HG02943 (cell line): ENCODE data around the gene ATIC.

Source experiments
- ATAC-seq: cut with Tn5 transposase; IDR thresholded peaks from one replicate; pipeline ENCODE4 v1.9.1; 2021; ENCODE audit warnings: mild to moderate bottlenecking, low read depth, moderate library complexity; ENCODE audit not compliant: unreplicated experiment

The ATIC gene

GRCh38 chr2:215372968-215373649 lies 61.2 kb downstream of the ATIC start:
- no peak for ATAC-seq

DNA sequence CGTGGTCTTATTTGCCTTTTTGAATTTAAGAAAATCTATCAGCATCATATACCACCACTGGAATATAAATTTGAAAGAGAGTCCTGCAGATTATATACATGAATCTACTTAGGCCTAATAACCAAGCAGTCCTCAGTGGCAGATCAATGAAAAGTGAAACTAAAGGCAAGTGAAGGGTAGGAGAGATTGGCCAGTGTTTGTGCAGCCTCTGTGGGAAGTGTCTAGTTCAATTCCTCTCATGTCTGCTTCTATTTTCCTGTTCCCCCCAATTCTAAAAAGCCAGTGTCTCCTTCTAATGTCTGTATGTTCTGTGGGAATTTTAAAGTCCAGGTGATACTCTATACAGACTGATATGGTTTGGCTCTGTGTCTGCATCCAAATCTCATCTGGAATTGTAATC lies 62.1 kb downstream of the ATIC start:
- ATAC-seq = no peak

- ATAC-seq = no peak
Observed at GRCh38 chr2:215374642-215375466, 63.0 kb downstream of the ATIC start.

GRCh38 chr2:215375467-215375830 lies 63.6 kb downstream of the ATIC start:
- ATAC-seq = no peak

DNA sequence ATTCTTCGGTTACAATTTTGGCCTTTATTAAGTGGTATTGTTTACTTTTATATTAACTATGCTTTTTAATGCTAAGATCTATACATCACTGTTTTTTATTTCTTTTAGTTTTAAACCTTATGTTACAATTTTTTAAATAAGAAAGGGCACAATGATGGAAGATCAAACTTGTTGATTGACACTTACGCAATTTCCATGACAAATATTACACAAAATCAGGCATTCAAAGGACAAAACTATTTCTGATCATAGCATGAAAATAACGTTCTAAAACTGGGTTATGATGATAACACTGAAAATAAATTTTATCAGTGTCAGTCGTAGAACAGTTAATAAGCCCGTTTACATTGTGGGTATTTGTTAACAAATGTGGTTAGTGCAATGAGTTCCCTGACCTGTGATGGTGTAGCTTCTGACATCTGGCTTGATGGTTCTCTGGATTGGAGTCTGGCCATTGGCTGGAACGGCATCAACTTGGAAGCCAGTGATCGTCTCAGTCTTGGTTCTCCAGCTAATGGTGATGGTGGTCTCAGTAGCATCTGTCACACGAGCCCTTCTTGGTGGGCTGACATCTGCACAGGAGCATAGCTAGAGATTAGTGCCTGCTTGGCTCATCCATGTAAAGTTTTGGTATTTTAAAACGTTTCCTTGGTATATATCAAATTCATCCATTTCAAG lies 64.4 kb downstream of the ATIC start:
- ATAC-seq = no peak

GRCh38 chr2:215377283-215377682 lies 65.4 kb downstream of the ATIC start:
- ATAC-seq = no peak

- no peak for ATAC-seq
Observed at GRCh38 chr2:215378045-215378444, 66.2 kb downstream of the ATIC start.

DNA sequence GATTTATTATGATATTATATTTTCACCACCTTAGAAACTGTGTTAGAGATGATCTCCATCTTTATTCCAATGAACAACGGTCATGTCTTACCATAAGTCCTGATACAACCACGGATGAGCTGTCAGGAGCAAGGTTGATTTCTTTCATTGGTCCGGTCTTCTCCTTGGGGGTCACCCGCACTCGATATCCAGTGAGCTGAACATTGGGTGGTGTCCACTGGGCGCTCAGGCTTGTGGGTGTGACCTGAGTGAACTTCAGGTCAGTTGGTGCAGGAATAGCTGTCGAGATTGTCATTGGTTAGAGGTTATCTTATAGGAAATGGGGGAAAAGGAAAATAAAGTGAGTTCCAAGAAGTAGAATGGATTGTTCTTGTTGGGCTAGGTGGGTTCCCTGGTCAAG lies 67.2 kb downstream of the ATIC start:
- no peak for ATAC-seq

DNA sequence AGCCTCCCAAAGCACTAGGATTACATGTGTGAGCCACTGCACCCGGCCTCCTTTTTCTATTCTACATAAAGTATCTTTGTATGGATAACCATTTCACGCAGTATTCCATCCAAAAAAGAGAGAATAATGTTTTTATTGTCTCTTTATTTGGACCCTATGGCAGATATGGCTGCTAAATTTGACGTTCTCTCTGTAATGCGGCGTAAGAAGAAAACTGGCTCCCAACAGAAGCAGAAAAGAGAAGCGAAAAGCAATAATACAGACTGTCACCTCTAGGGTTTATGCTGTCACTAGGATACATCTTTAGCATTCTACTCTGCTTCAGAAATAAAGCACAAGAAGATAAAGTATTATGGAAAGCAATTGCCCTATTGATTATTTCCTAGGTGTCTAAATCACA lies 68.1 kb downstream of the ATIC start:
- no peak for ATAC-seq

DNA sequence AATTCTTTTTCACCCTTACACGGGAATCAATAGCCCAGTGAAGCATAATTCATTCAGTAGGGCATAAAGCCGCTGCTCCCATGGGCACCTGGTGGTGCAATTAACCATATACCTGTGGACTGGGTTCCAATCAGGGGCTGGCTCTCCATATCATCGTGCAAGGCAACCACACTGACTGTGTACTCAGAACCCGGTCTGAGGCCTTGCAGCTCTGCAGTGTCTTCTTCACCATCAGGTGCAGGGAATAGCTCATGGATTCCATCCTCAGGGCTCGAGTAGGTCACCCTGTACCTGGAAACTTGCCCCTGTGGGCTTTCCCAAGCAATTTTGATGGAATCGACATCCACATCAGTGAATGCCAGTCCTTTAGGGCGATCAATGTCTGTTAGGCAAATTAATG lies 68.8 kb downstream of the ATIC start:
- ATAC-seq = no peak

- no peak for ATAC-seq
Observed at GRCh38 chr2:215382011-215382410, 70.2 kb downstream of the ATIC start.

- no peak for ATAC-seq
Observed at GRCh38 chr2:215382480-215382879, 70.6 kb downstream of the ATIC start.

DNA sequence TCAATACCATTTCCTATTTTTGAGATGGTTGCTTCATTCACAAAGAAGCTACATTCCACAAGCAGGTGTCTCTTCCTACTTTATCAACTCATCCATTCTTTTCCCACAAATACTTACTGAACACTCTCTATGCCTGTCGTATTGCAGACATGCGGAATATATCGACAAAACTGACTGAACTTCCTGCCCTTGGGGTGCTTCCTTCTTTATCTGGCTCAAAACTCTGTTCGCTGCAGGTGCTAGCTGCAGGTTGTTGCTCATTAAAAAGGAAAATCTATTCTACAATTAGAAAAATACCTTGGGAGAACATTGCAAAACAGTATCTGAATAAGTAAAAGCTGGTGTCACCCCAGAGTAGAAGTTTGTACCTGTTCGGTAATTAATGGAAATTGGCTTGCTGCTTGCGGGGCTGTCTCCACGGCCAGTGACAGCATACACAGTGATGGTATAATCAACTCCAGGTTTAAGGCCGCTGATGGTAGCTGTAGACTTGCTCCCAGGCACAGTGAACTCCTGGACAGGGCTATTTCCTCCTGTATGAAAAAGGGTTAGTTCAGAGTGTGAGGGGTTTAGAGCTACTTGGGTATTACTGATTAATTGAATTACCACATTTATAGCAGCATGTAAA lies 71.9 kb downstream of the ATIC start:
- ATAC-seq = no peak

DNA sequence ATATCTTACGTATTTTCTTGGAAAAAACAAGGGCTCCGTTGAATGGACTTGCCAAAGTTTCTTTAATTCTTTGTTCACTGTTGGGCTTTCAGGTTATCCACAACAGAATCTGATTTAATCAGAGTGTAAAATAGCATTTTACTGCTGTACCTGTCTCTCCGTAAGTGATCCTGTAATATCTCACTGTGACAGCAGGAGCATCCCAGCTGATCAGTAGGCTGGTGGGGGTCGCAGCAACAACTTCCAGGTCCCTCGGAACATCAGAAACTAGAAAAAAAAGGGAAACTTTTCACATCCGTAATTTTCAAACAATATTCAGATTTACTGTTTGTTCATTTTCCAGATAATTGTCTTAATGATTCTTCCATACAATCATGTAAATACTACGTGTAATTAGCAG lies 72.9 kb downstream of the ATIC start:
- no peak for ATAC-seq

DNA sequence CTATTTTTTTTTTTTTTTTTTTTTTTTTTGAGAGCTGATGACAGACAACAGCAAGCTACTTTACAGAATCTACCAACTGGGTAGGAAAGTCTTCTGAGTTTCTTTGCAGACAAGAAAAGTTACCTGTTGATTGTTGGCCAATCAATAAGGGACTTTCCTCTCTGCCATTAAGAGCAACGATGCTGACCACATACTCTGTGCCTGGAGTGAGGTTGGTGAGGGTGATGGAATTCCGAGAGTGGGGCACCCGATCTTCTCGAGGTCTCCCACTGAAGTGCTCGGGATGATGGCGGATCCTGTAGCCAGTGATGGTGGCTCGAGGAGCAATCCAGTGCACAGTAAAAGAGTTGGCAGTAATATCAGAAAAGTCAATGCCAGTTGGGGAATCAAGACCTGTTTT lies 74.7 kb downstream of the ATIC start:
- no peak for ATAC-seq

- ATAC-seq = no peak
Observed at GRCh38 chr2:215388002-215388728, 76.3 kb downstream of the ATIC start.

- no peak for ATAC-seq
Observed at GRCh38 chr2:215390550-215390913, 78.7 kb downstream of the ATIC start.

DNA sequence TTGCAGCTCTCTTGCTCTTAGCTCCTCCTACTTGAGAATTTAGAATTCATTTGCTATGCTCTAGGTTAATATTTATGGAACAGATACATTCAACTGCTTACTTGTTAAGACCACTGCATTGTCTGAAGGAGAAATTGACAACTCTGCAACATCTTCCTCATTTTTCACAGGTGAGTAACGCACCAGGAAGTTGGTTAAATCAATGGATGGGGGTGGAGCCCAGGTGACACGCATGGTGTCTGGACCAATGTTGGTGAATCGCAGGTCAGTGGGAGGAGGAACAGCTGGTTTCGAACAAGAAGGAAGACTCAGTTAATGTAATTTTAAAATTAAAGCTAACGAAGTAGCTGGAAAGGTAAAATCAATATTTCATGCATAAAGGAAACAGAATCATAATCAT lies 79.7 kb downstream of the ATIC start:
- ATAC-seq = no peak

DNA sequence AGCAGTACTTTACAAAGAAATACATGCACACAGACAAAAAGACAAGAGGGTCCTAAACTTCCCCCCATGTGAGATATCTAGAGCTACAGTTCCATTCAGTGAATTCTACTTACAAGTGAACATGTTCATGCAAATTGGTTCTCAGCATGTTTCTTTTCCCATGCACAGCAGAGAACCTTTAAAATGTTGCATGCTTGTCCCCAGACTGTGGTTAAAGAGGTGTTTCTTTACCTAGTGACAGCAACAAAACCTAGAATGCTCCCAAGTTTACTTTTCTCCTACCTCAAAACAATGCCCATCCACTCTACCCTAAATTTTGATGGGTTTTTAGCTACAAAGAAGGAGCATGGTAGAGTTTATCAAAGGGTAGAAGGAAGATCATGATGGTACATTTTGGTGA lies 80.3 kb downstream of the ATIC start:
- no peak for ATAC-seq

GRCh38 chr2:215392687-215393270 lies 80.9 kb downstream of the ATIC start:
- no peak for ATAC-seq
